HepG2 (cell line): ENCODE measurements around the gene NELFB. TPM values are rescaled to one million over a fixed set of nuclear protein-coding genes. Genes with fewer than 3 reads are reported as not detected.

ENCODE experiments used
- AKAP8 ChIP-seq: sonication (generic); formaldehyde crosslinking; IDR thresholded peaks from 2 replicates; pipeline ENCODE4 v1.5.1; 2020; ENCODE audit warnings: mild to moderate bottlenecking, missing genetic modification reagents
- BORCS8-MEF2B ChIP-seq: sonication (generic); formaldehyde crosslinking; IDR thresholded peaks from 2 replicates; pipeline ENCODE4 v1.8.0; 2022; ENCODE audit warnings: mild to moderate bottlenecking, missing genetic modification reagents
- DNMT3B ChIP-seq: conservative IDR thresholded peaks from 2 replicates; pipeline ENCODE4 v1.6.1; 2016; ENCODE audit warnings: missing biosample characterization, control low read depth
- HHEX ChIP-seq: IDR thresholded peaks from 2 replicates; pipeline ENCODE4 v1.6.1; 2016; ENCODE audit warnings: control low read depth
- MIER3 ChIP-seq: IDR thresholded peaks from 2 replicates; pipeline ENCODE4 v1.6.1; 2016; ENCODE audit warnings: missing compliant biosample characterization, borderline replicate concordance
- NFKB2 ChIP-seq: sonication (generic); formaldehyde crosslinking; IDR thresholded peaks from 2 replicates; pipeline ENCODE4 v1.4.0; 2020; ENCODE audit warnings: missing genetic modification reagents, borderline replicate concordance
- ONECUT2 ChIP-seq: sonication (generic); formaldehyde crosslinking; IDR thresholded peaks from 2 replicates; pipeline ENCODE4 v1.4.0; 2020; ENCODE audit warnings: missing genetic modification reagents
- PREB ChIP-seq: sonication (generic); formaldehyde crosslinking; IDR thresholded peaks from 2 replicates; pipeline ENCODE4 v1.4.0; 2020; ENCODE audit warnings: missing genetic modification reagents
- PTBP1 ChIP-seq: fragments of 200-400 bp; formaldehyde crosslinking; IDR thresholded peaks from 2 replicates; pipeline ENCODE4 v1.6.1; 2018; ENCODE audit warnings: low read length, low read depth; ENCODE audit not compliant: poor library complexity, severe bottlenecking
- RFXAP ChIP-seq: sonication (generic); formaldehyde crosslinking; IDR thresholded peaks from 2 replicates; pipeline ENCODE4 v1.4.0; 2020; ENCODE audit warnings: missing genetic modification reagents, borderline replicate concordance
- SMARCC2 ChIP-seq: fragments of 450-650 bp; IDR thresholded peaks from 2 replicates; pipeline ENCODE4 v1.6.1; 2017; ENCODE audit warnings: antibody characterized with exemption, mild to moderate bottlenecking
- SMC3 ChIP-seq: IDR thresholded peaks from 2 replicates; pipeline ENCODE4 v1.6.1; 2011; ENCODE audit warnings: low read length, improper control_type of control experiment
- ZBTB2 ChIP-seq: sonication (generic); formaldehyde crosslinking; IDR thresholded peaks from 2 replicates; pipeline ENCODE4 v1.8.0; 2022; ENCODE audit warnings: low read depth, missing genetic modification reagents
- ZIK1 ChIP-seq: sonication (generic); formaldehyde crosslinking; IDR thresholded peaks from 2 replicates; pipeline ENCODE4 v1.5.0; 2020; ENCODE audit warnings: mild to moderate bottlenecking, low read depth, missing genetic modification reagents, borderline replicate concordance
- ZNF234 ChIP-seq: sonication (generic); formaldehyde crosslinking; conservative IDR thresholded peaks from 2 replicates; pipeline ENCODE4 v1.5.1; 2020; ENCODE audit warnings: mild to moderate bottlenecking, missing genetic modification reagents
- ZNF282 ChIP-seq: fragments of 450-650 bp; IDR thresholded peaks from 2 replicates; pipeline ENCODE4 v1.6.1; 2018; ENCODE audit not compliant: partially characterized antibody
- ZNF34 ChIP-seq: sonication (generic); formaldehyde crosslinking; IDR thresholded peaks from 2 replicates; pipeline ENCODE4 v1.4.0; 2020; ENCODE audit warnings: mild to moderate bottlenecking, missing genetic modification reagents, borderline replicate concordance
- ZNF367 ChIP-seq: sonication (generic); formaldehyde crosslinking; IDR thresholded peaks from 2 replicates; pipeline ENCODE4 v1.4.0; 2020; ENCODE audit warnings: missing genetic modification reagents, borderline replicate concordance
- ZNF772 ChIP-seq: sonication (generic); formaldehyde crosslinking; IDR thresholded peaks from 2 replicates; pipeline ENCODE4 v1.5.0; 2020; ENCODE audit warnings: mild to moderate bottlenecking, missing genetic modification reagents
- ZNF777 ChIP-seq: sonication (generic); formaldehyde crosslinking; IDR thresholded peaks from 2 replicates; pipeline ENCODE4 v1.4.0; 2020; ENCODE audit warnings: missing genetic modification reagents
- ZNF790 ChIP-seq: sonication (generic); formaldehyde crosslinking; IDR thresholded peaks from 2 replicates; pipeline ENCODE4 v1.8.0; 2022; ENCODE audit warnings: missing genetic modification reagents, mild to moderate bottlenecking, borderline replicate concordance
- polyA plus RNA-seq, 8 experiments: library from polyadenylated mRNA; depleted of rRNA in 3 of 8; stranded (reverse) in 7 of 8; unstranded in 1 of 8; fragments of >200 nt; fragmentation: Illumina TruSeq in 4 of 8; extraction: Trizol in 4 of 8; gene quantifications; 2 replicates each; pipeline versions ENCODE4 v1.2.1 to v1.2.3, GENCODE V29; 2011 to 2016; ENCODE audit warnings: low read depth in 4 of 8, missing spikeins in 1 of 8, mixed read lengths in 1 of 8; ENCODE audit not compliant: insufficient read depth in 1 of 8
- total RNA-seq, 5 experiments: library from RNA; depleted of rRNA; stranded (reverse); fragments of >200 nt; fragmentation: Illumina TruSeq; extraction: Trizol; gene quantifications; 2 replicates each; pipeline ENCODE4 v1.2.3, GENCODE V29; 2016; ENCODE audit warnings: low read depth in 1 of 5
- TF ChIP-seq, protein P1 (sequence below): sonication (generic); formaldehyde crosslinking; IDR thresholded peaks from 2 replicates; pipeline ENCODE4 v1.5.1; 2020; ENCODE audit warnings: mild to moderate bottlenecking, missing genetic modification reagents
- TF ChIP-seq, protein P2 (sequence below): sonication (generic); formaldehyde crosslinking; IDR thresholded peaks from 2 replicates; pipeline ENCODE4 v1.4.0; 2020; ENCODE audit warnings: mild to moderate bottlenecking, missing genetic modification reagents

NELFB gene
- total and polyA plus RNA-seq, 2 of the 13 experiments (the other 11 are each of a cell fraction or from before 2014, with no cell fraction given): 26.5 to 45.8 TPM

DNA sequence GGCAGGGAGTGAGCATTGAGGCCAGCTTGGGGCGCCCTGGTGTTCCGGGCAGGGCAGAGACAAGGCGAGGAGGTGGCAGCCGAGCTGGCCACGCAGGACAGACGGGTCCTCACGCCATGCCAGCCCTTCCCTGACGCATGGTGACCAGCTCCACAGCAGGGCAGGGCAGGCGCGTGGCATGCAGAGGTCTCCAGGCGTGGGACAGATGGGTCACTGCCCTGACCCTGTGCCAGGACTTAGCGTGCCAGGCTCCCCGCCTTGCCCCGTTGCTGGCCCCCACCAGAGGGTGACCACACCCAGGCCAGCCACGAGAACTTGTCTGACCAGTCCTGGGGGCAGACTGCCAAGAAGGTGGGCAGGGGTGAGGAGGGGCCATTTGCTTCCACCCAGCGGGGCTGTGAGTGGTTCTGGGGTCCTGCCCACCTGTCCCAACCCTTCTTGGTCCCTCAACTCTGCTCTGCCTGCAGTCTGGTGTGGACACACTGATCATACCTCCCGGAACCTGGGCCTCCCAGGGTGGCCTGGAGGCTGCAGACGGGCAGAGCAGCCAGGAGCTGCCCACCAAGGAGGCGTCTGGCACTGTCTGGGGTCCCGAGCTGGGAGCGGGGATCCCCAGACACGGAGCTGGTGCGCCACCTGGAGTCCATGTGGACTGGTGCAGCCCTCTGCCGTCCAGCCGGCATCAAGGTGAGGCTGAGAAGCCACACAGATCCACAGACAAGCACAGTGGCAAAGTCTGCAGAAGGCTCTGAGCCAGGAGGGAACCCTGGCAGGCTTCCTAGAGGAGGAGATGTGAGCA lies 27.9 kb upstream of the NELFB start, which contains the start of gene RNF224 (continued):
- TF ChIP-seq ZBTB2: no peak
- no peak for TF ChIP-seq ZNF282
- peak; percentile 98 for TF ChIP-seq AKAP8 (CRISPR knock-in tag)
- no peak for TF ChIP-seq PREB (CRISPR knock-in tag)
- TF ChIP-seq ZNF234 (CRISPR knock-in tag): no peak
- peak; percentile 82 for TF ChIP-seq ZNF777 (CRISPR knock-in tag)
- TF ChIP-seq, protein P1, sequence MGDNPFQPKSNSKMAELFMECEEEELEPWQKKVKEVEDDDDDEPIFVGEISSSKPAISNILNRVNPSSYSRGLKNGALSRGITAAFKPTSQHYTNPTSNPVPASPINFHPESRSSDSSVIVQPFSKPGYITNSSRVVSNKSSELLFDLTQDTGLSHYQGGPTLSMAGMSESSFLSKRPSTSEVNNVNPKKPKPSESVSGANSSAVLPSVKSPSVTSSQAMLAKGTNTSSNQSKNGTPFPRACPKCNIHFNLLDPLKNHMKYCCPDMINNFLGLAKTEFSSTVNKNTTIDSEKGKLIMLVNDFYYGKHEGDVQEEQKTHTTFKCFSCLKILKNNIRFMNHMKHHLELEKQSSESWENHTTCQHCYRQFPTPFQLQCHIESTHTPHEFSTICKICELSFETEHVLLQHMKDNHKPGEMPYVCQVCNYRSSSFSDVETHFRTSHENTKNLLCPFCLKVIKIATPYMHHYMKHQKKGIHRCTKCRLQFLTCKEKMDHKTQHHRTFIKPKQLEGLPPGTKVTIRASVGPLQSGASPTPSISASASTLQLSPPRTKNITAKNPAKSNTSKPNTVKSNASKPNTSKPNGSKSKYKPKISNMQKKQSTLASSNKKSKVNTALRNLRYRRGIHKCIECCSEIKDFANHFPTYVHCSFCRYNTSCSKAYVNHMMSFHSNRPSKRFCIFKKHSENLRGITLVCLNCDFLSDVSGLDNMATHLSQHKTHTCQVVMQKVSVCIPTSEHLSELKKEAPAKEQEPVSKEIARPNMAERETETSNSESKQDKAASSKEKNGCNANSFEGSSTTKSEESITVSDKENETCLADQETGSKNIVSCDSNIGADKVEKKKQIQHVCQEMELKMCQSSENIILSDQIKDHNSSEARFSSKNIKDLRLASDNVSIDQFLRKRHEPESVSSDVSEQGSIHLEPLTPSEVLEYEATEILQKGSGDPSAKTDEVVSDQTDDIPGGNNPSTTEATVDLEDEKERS: no peak
- peak; percentile 45; the same call in 1 of the 2 replicates for TF ChIP-seq RFXAP (CRISPR knock-in tag)
- TF ChIP-seq ZNF772 (CRISPR knock-in tag): peak; percentile 10; the same call in 1 of the 2 replicates
- no peak for TF ChIP-seq ZNF34
- TF ChIP-seq ZNF790: no peak
- TF ChIP-seq ZIK1: 0 out of 2 replicates have a peak, but pooled peaks have one; percentile 41
- TF ChIP-seq NFKB2: peak; percentile 4; the same call in 1 of the 2 replicates
- no peak for TF ChIP-seq SMARCC2
- no peak for TF ChIP-seq BORCS8-MEF2B (CRISPR knock-in tag)
- TF ChIP-seq ONECUT2 (CRISPR knock-in tag): no peak
- 0 out of 2 replicates have a peak, but pooled peaks have one; percentile 59 for TF ChIP-seq MIER3 (CRISPR knock-in tag)
- peak; percentile 61 for TF ChIP-seq SMC3
- TF ChIP-seq, protein P2, sequence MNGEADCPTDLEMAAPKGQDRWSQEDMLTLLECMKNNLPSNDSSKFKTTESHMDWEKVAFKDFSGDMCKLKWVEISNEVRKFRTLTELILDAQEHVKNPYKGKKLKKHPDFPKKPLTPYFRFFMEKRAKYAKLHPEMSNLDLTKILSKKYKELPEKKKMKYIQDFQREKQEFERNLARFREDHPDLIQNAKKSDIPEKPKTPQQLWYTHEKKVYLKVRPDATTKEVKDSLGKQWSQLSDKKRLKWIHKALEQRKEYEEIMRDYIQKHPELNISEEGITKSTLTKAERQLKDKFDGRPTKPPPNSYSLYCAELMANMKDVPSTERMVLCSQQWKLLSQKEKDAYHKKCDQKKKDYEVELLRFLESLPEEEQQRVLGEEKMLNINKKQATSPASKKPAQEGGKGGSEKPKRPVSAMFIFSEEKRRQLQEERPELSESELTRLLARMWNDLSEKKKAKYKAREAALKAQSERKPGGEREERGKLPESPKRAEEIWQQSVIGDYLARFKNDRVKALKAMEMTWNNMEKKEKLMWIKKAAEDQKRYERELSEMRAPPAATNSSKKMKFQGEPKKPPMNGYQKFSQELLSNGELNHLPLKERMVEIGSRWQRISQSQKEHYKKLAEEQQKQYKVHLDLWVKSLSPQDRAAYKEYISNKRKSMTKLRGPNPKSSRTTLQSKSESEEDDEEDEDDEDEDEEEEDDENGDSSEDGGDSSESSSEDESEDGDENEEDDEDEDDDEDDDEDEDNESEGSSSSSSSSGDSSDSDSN (CRISPR knock-in tag): 0 out of 2 replicates have a peak, but pooled peaks have one; percentile 16
- no peak for TF ChIP-seq DNMT3B (CRISPR knock-in tag)
- no peak for TF ChIP-seq HHEX (CRISPR knock-in tag)
- TF ChIP-seq ZNF367 (CRISPR knock-in tag): no peak
- no peak for TF ChIP-seq PTBP1
